Measurements from ENCODE around the gene AKAP3.

GRCh38 chr12:4630262-4630661 is 18.6 kb downstream of the AKAP3 start:
- TF ChIP-seq YY1 (IDR thresholded peaks at IDR 0.05; ENCODE audit: insufficient read depth, insufficient read length) (no peak), SUZ12 (IDR thresholded peaks at IDR 0.05; ENCODE audit: extremely low read depth, insufficient read depth, insufficient read length) (no peak), ZNF274 (IDR thresholded peaks at IDR 0.05; ENCODE audit: low read depth, low read length) (no peak)
